Right renal cortex interstitium (tissue), 3 donors: ENCODE data around the gene GAK. TPM values are rescaled to one million over a fixed set of nuclear protein-coding genes. Genes with fewer than 3 reads are reported as not detected.
"Not testable (repeated sequence)": the region's sequence is repeated elsewhere in the genome, so short reads cannot be mapped to it uniquely, and the experiment has no call there.

Source experiments
- DNase-seq, 3 donors: peaks; one replicate each; pipeline ENCODE4 v3.0.0-alpha.2; 2013; ENCODE audit warnings: low read depth in 3 of 3, low spot score in 2 of 3
- polyA plus RNA-seq, 3 donors: library from polyadenylated mRNA; unstranded; fragments of 120-200 nt; gene quantifications; one replicate each; pipeline ENCODE4 v1.2.1, GENCODE V29; 2013; ENCODE audit not compliant: insufficient read length in 3 of 3

GAK gene
- polyA plus RNA-seq, 3 donors = 43.4 to 51.6 (median 50.9) TPM

DNA sequence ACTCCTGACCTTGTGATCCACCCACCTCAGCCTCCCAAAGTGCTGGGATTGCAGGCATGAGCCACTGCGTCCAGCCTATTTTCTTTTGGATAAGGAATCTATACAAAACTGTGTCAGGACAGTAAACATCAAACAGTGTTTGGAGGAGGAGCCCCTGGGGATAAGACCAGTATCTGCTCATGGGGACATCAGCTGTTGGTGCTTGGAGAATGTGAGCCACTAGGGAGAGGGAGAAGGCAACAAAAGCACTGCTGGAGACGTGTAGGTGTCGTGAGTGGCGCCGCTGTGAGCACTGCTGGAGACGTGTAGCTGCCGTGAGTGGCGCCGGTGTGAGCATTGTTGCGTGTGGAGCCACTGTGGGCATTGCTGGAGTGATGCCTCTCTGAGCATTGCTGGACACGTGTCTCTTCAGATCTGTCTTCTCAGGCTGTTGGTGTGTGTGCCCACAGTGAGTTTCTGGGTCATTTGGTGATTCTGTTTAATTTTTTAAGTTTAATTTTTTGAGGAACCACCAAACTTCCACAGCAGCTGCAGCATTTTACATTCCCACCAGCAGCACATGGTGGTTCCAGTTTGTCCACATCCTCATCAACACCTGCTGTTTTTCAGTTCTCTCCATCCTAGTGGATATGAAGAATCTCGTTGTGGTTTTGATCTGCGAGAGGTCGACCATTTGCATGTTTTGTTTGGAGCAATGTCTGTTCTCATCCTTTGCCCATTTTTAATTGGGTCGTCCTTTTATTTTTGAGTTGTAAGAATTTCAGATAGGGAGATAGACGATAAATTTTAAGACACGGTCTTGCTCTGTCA, 22.3 kb upstream of the GAK start:
- DNase-seq = no peak

DNA sequence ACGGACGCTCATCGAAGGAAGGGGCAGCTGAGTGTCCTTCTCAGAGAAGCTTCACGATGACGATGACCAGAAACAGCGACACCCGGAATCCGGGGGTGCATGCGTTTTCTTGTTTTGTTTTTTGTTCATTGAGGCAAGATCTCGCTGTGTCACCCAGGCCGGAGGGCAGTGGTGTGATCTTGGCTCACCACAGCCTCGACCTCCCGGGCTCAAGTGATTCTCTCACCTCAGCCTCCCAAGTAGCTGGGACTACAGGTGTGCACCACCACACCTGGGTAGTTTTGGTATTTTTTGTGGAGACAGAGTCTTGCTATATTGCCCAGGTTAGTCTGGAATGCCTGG, 21.4 kb upstream of the GAK start:
- DNase-seq = no peak

DNA sequence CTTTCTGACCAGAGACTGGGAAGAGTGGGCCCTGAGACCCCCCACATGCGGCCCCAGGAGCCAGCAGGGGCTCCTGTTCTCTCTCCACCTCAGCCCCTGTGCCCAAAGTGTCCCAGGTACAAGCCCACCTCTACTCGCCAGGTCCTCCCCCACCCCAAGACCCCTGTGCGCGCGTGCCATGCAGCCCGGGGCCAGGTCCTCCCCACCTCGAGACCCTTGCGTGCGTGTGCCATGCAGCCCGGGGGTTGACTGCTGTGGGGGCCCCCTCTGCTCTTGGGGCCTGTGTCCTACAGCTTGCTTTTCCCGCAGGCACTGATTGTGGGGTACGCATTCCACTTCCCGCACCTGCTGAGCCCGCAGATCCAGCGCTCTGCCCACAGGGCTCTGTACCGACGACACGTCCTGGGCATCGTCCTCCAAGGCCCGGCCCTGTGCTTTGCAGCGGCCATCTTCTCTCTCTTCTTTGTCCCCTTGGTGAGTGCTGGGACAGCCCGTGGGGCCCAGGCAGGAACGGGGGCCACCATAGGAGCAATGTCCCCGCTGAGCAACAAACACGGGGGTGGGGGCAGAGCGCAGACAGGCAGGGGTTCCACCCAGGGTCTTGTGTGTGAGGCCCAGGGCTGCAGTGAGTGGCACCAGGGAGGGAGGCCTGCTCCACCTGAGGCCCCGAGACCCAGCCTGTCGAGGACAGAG, 20.9 kb upstream of the GAK start:
- no peak for DNase-seq

DNA sequence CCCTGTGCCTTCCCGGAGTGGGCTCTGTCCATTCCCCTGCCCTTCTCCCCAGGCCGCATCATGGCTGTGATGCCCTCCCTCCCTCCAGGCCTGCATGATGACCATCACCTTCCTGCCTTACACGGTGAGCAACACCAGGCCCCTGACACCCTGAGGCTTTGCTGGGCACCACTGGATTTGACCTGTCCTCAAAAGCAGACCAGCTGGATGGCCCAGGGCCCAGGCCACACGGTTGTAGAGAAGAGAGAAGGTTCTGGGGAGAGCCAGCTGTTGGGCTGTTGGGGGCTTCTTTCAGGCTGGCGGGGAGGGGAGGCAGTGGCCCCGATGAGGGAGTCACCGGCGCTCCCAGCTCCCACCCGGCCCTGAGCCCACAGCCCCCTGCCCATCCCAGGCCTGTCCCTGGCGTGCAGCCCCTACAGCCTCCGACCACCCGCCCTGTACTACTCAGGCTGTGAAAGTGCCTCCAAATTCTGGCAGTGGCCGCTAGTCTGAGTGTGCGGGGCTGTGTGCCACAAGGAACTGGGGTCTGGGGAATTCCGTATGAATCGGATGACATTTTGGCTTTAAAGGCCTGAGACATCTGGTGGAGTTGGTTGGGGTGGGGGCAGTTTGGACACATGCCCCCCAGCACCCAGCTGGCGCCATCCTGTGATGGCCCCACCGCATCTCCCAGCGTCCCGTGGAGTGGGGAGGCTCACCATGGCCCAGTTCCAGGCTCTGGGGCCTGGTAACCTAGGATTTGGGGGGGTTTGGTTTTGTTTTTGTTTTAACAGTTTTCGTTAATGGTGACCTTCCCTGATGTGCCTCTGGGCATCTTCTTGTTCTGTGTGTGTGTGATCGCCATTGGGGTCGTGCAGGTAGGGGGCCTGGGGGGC, 19.7 kb upstream of the GAK start:
- DNase-seq = no peak

DNA sequence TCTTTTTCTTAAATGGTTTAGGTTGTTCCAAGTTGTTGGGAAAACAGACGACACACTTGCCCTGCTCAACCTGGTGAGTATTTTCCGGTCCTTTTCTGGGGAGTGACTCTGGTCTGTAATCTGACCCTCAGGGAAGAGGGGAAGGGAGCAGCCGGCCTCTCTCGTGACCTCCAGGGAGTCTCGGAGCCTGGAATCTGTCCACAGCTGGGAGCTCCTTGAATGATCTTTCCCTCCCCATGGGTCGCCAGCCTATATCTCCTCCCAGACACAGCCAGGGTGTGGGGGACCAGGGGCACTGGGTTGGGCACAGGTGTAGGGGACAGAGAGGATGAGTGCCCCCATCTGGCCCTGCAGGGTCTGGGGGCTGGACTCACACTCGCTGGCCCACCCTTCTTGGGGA, 19.1 kb upstream of the GAK start:
- DNase-seq = no peak

DNA sequence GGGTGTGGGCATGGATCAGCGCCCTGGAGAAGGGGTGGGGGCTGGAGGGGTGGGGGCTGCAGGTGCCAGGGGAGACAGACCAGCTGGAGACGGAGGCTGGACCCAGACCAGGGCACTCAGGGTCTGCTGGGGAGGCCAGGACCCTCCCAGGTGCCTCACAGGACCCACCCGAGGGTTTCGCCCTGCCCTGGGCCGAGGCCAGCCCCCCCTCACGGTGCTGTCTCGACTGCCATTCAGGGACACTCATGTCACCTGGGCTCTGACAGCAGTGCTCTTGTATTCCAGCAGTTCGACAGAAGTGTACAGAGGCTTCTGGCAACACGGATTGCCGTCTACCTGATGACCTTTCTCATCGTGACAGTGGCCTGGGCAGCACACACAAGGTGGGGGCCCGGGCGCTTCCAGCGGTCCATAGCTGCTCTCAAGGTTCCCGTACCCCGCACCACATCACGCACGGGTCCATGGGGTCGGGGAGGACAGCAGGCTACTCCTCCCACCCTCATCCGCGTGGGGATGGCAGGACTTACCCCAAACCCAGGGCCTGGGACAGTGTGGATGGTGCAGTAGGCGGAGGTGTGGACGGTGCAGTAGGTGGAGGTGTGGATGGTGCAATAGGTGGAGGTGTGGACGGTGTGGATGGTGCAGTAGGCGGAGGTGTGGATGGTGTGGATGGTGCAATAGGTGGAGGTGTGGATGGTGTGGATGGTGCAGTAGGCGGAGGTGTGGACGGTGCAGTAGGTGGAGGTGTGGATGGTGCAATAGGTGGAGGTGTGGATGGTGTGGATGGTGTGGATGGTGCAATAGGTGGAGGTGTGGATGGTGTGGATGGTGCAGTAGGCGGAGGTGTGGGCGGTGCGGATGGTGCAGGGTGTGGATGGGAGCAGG, 18.3 kb upstream of the GAK start:
- no peak for DNase-seq

DNA sequence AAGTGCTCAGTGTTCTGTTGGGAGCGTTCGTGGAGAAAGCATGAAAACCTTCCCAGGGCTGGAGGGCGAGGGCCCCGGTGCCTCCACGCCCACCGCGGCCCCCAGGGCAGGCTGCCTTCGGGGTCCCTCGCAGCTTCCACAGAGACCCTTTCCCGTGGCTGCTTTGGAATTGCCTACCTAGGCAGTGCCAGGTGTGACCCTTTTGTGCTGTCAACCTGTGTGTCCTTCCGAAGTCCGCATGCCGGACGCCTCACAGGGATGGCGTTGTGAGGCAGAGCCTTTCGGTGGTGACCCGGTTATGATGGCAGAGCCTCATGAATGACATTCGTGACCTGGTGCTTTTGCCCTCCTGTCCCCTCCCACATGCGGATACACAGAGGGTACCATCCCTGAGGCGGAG, 17.5 kb upstream of the GAK start:
- DNase-seq = no peak

- DNase-seq = no peak
These were observed 16.8 kb upstream of the GAK start for GRCh38 chr4:948936-949300.

DNA sequence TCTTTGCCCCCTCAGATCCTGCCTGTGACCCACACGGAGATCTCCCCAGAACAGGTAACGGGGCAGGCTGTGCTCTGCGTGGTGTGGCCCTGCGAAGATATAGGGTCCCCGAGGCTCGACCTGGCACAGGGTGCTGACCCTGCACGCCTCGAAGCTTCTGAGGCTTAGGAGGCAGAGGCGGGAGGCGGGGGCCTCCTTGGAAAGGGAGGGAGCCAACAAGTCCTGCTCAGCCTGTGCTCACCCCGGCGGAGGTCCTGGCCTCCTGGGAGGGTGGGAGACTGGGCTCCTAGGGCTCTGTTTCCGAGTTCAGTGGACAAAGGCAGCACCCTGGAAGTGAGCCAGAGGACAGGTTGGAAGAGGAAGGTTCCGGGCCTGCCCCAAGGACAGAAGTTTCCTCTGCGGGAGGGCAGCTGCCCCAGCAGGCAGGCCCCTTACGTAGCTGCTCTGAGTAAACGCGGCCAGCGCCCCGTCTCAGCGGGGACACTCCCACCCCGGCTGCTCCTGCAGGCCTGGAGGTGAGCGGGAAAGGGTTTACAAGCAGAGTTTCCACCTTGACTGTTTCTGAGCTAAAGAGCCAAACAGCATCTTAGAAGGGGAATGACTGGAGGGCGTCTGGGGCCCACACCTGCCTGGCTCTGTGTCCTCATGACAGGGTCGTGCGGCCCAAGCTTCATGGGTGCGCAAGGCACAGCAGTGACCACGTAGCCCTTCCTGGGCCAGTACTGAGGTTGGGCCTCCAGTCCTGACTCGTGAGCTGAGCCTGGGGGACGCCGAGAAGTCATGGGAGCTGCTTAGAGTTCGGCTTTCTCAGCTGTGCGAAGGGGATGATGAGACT, 16.2 kb upstream of the GAK start:
- DNase-seq = no peak

GRCh38 chr4:947491-947971, 15.4 kb upstream of the GAK start:
- DNase-seq = no peak

DNA sequence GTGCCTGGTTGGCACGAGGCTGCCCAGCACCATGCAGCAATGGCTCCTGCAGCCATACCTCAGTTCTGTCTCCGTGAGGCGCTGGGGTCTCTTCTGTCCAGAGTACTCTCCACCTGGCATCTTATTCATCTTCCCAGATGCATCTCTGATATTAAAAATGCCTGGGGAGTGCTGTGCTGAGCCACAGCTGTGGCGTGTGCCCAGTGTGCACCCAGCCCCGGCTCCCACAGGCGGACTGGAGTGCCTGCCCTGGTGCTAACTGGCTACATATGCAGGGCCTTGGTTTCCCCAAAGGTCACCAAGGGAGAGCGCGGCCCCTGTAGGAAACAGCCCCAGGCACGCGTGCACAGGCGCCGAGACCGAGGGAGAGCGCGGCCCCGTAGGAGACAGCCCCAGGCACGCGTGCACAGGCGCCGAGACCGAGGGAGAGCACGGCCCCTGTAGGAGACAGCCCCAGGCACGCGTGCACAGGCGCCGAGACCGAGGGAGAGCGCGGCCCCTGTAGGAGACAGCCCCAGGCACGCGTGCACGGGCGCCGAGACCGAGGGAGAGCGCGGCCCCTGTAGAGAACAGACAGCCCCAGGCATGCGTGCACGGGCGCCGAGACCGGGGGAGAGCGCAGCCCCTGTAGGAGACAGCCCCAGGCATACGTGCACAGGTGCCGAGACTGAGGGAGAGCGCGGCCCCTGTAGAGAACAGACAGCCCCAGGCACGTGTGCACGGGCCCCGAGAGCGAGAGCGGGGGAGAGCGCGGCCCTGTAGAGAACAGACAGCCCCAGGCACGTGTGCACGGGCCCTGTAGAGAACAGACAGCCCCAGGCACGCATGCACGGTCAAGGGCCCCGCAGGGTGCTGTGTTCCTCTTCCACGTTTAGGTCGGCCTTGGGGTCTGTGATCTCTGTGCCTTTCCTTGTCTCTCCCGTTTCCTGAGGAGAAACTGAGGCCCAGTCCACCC, 14.7 kb upstream of the GAK start:
- no peak for DNase-seq

DNA sequence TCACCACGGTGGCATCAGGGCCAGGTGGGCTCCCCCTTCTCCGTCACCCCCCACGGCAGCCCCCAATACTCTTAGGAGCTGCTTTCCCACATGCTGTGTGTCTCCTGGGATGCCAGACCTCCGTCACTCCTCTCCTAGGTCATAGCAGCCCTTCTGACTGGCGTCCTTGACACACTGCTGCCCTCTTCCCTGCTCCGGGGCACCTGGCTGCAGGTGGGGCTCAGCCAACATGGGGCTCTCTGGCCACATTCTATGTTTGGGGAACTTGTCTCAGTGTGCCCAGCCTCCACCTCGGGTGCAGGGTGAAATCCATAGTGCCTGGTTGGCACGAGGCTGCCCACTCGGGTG, 14.0 kb upstream of the GAK start:
- DNase-seq = no peak

- no peak for DNase-seq
These were observed 13.4 kb upstream of the GAK start for GRCh38 chr4:945274-946102.

- DNase-seq = not testable (repeated sequence)
These were observed 7.4 kb upstream of the GAK start for GRCh38 chr4:939508-939907.

DNA sequence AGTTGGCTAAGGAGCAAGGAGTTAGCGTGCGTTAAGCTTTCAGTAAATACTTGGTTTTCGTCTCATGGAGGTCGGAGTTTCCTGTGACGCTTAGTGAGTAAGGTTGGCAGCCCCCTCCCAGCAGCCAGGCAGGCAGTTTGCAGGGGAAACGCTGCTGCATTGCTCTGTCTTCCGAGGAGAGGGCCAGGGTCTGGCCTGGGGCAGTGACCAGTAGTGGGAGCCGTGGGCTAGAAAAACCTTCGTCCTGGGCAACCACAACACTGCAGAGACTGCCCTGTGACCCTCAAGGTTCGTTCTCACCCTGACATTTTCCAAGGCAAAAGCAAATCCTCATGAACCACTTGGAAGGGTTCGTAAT, 576 bp upstream of the GAK start:
- DNase-seq = no peak

GRCh38 chr4:931194-931959, 739 bp downstream of the GAK start:
- DNase-seq = no peak

DNA sequence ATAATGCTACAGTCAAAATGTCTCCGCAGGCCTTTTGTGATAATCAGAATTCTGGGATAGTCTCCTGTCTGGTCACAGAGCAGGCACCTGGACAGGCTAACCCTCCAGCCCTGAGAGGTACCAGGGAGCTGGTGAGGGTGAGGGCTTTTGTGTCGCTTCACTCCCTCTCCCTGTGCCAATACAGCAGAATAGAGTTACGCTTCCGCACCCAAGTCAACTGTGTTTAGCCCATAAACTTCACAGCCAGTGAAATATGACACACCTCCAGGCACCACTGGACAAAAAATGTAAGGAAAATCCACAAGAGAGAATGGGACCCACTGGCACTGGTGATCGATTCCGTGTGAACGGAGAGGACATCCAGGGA, 1.3 kb downstream of the GAK start:
- DNase-seq = no peak
